Measurements from ENCODE around the gene TFEB. TPM values are rescaled to one million over a fixed set of nuclear protein-coding genes. Genes with fewer than 3 reads are reported as not detected.

Gene TFEB
- total RNA-seq, 3 donors from 2014 or later (not counting 1 experiment from before 2014, with no cell fraction given), result 56.0 to 66.7 (median 66.2) TPM

DNA sequence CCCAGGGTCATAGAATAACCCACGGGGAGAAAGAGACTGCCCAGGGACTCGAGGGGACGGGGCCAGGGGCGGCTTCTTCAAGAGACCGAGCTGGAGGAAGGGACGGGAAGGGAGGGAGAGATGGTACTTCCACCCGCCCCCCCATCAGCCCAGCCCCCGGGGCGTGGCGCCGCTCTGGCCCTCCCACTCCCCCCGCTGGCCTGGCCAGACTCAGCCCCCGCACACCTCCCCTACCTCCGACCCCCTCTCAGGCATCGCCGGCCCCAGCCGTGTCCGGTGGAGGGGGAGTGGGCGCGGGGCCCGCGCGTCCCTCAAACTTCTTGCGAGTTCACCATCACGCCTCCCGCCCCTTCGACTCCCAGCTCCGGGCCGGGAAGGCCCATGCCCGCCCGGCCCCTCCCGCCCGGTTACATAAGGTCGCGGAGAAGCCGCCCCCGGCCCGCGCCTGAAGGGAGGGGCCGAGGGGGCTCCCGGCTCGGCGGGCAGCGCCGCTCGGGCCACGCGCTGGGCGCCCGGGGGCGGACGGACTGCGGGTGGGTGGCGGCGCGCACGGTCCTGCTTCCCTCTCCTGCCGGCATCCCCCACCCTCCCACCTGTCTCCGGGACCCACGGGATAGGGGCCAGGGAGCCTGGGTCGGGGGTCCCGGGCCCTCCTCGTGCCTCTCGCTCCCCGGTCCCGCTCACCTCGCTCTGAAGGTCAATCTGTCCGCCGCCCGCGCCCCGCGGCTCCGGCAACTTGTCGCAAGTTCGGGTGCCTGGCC, 562 bp downstream of the TFEB start:
- peaks cover 2% of the 10 kb centered on the region for H3K36me3 ChIP-seq (ENCODE audit: control insufficient read depth, insufficient read depth, low read length)
- TF ChIP-seq CTCF (IDR thresholded peaks at IDR 0.05), result no peak
- Mint-ChIP-seq H3K9me3 (no peaks in the 10 kb centered on the region), H3K36me3 (no peaks in the 10 kb centered on the region), H3K4me1 (peaks cover 32 to 39% of the 10 kb centered on the region in 2 donors), H3K27me3 (ENCODE audit: low read depth in 2 of 2) (no peaks in the 10 kb centered on the region), H3K4me3 (peak overlapping the region; percentile 81), H3K27ac (peak overlapping the region; percentile 88 to 95)
- peak; percentile 74 to 80 for DNase-seq
- ATAC-seq, result peak; percentile 37 to 70 (median 56)
- no peaks in the 10 kb centered on the region for H3K27me3 ChIP-seq (ENCODE audit: control insufficient read depth, insufficient read depth, low read length)
- intact Hi-C loops (cut with micrococcal nuclease), result loop anchor here (1.0 to 5.0 kb wide), 4 partner anchors 38 to 482 kb away; partner anchors contain the start of genes MRPS10 and TOMM6
- WGBS (ENCODE audit: insufficient coverage), result under 1% methylated on average over 67 of the region's 76 CpGs
- no peaks in the 10 kb centered on the region for H3K9me3 ChIP-seq (ENCODE audit: control insufficient read depth, insufficient read depth, low read length)
- peaks cover 46% of the 10 kb centered on the region for H3K4me1 ChIP-seq (ENCODE audit: control insufficient read depth, insufficient read depth, low read length)
- peak overlapping the region; percentile 89 for H3K27ac ChIP-seq (ENCODE audit: low read length)
- peak overlapping the region; percentile 74 for H3K4me3 ChIP-seq (ENCODE audit: low read length)

DNA sequence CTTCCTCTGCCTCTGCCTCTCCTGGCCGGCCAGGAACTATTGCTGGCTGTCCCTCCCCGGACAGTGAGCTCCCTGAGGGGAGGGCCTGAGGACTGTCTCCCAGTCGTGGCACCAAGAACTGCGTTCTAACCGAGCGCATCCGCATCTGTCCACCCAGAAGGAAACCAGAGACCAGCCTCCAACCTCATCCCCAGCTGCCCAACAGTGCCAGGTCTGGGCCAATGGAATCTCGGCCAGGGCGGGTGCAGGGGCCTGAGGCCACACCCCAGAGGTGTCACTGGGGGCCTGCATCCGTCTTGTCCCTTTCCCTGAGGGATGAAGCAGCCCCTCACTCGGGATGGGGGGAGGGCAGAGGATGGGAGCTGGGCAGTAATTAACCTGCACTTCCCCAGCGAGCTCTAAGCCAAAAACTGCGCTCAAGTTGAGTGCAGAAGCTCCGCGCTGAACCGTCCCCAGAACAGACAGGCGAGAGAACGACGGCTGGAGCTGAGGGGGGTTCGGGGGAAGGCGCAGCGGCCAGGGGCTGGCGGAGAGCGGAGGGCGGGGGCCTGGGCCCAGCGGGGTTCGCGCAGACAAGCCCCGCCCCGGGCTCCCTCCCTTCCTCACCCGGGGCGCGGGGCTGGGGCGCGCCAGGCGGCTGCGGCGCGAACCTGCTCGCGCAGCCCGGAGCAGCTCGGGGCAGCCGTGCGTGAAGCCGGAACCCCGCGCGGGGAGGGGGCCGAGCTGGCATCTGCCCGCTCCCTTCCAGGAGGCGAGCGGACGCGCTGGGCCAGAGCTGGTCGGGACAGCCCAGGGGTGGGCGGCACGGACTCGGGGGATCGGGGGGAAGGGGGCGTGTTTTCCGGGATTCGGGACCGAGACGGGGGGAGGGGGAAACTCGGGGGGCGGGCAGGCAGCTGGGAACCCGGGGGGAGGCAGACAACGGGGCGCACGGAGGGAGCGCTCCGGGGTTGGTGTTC, 1.4 kb downstream of the TFEB start:
- H3K27me3 Mint-ChIP-seq (ENCODE audit: low read depth in 2 of 2), result no peaks in the 10 kb centered on the region
- peak overlapping the region; percentile 95 for H3K27ac ChIP-seq (ENCODE audit: low read length)
- H3K4me1 ChIP-seq (ENCODE audit: control insufficient read depth, insufficient read depth, low read length), result peaks cover 55% of the 10 kb centered on the region
- no peak for TF ChIP-seq CTCF (IDR thresholded peaks at IDR 0.05)
- peaks cover 40 to 47% of the 10 kb centered on the region in 2 donors for H3K4me1 Mint-ChIP-seq
- no peaks in the 10 kb centered on the region for H3K36me3 Mint-ChIP-seq
- H3K4me3 Mint-ChIP-seq, result peak overlapping the region; percentile 70
- no peaks in the 10 kb centered on the region for H3K9me3 Mint-ChIP-seq
- DNase-seq (peak; percentile 81 to 89), ATAC-seq (peak; percentile 55 to 81 (median 68))
- H3K27ac Mint-ChIP-seq, result peak overlapping the region; percentile 88 to 95
- H3K36me3 ChIP-seq (ENCODE audit: control insufficient read depth, insufficient read depth, low read length), result peaks cover 2% of the 10 kb centered on the region
- 2% methylated on average over 70 of the region's 73 CpGs for WGBS (ENCODE audit: insufficient coverage)
- intact Hi-C loops (cut with micrococcal nuclease), result loop anchor here (1.0 to 5.0 kb wide), 5 partner anchors 28 to 661 kb away; partner anchors contain the start of genes NFYA, OARD1 and TOMM6
- no peaks in the 10 kb centered on the region for H3K9me3 ChIP-seq (ENCODE audit: control insufficient read depth, insufficient read depth, low read length)
- no peaks in the 10 kb centered on the region for H3K27me3 ChIP-seq (ENCODE audit: control insufficient read depth, insufficient read depth, low read length)
- peak overlapping the region; percentile 74 for H3K4me3 ChIP-seq (ENCODE audit: low read length)

DNA sequence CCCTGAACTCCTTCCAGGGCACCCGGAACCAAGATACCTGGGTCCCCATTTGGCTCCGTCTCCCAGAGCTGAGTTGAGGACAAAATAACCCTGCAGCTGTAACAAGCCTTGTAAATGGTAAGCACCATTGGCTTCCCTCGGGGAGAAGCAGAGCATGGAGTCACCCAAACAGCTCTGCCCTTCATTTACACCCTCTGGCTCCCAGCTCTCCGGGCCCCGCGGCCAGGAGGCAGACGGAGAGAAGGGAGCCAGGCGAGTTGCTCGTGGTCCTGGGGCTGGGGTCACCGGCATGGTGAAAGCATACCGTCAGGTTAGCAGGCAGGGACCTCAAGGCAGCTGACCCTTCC, 2.1 kb downstream of the TFEB start:
- intact Hi-C loops (cut with micrococcal nuclease), result loop anchor here (1.0 to 5.0 kb wide), 4 partner anchors 27 to 661 kb away; partner anchors contain the start of genes NFYA and OARD1
- no peak for TF ChIP-seq CTCF (IDR thresholded peaks at IDR 0.05)
- Histone ChIP-seq H3K4me3 (ENCODE audit: low read length) (peak overlapping the region; percentile 59), H3K36me3 (ENCODE audit: control insufficient read depth, insufficient read depth, low read length) (peaks cover 2% of the 10 kb centered on the region), H3K9me3 (ENCODE audit: control insufficient read depth, insufficient read depth, low read length) (no peaks in the 10 kb centered on the region), H3K4me1 (ENCODE audit: control insufficient read depth, insufficient read depth, low read length) (peaks cover 62% of the 10 kb centered on the region), H3K27me3 (ENCODE audit: control insufficient read depth, insufficient read depth, low read length) (no peaks in the 10 kb centered on the region), H3K27ac (ENCODE audit: low read length) (peak overlapping the region; percentile 95)
- no peaks in the 10 kb centered on the region for H3K9me3 Mint-ChIP-seq
- peak overlapping the region; percentile 88 to 95 for H3K27ac Mint-ChIP-seq
- no peaks in the 10 kb centered on the region for H3K36me3 Mint-ChIP-seq
- no peaks in the 10 kb centered on the region for H3K27me3 Mint-ChIP-seq (ENCODE audit: low read depth in 2 of 2)
- WGBS (ENCODE audit: insufficient coverage), result 57% methylated on average over 11 of the region's 11 CpGs
- no peak for ATAC-seq
- H3K4me1 Mint-ChIP-seq, result peaks cover 44 to 54% of the 10 kb centered on the region in 2 donors
- DNase-seq, result no peak
- H3K4me3 Mint-ChIP-seq, result peak overlapping the region; percentile 70

All from natural killer cell (primary cell).